H1 (cell line): ENCODE results near the gene CDCA4. TPM values are rescaled to one million over a fixed set of nuclear protein-coding genes. Genes with fewer than 3 reads are reported as not detected.

Experiments
- CTCF ChIA-PET: fragments of 300-600 bp; sonication (Branson Sonifier 250); formaldehyde crosslinking; loops from one replicate; lab custom pipeline; 2021; ENCODE audit not compliant: partially characterized antibody; lab: Charles Lee
- POLR2A ChIA-PET: fragments of 300-600 bp; sonication (Branson Sonifier 250); formaldehyde crosslinking; loops from one replicate; lab custom pipeline; 2021; ENCODE audit warnings: inconsistent platforms; ENCODE audit not compliant: partially characterized antibody; lab: Charles Lee
- DNase-seq, 2 experiments: peaks; one replicate each; pipeline versions ENCODE4 v3.0.0 to v3.0.0-alpha.2; 2010 to 2022; ENCODE audit warnings: low spot score in 2 of 2, low read depth in 1 of 2, mixed read lengths in 1 of 2
- FAIRE-seq: peaks from 2 replicates; lab custom pipeline; 2011; peaks lifted over from hg19 to GRCh38; lab: Jason Lieb, UNC
- H2AFZ ChIP-seq: 2 replicates; pipeline ENCODE4 v1.8.1; 2012; ENCODE audit warnings: low read length, inconsistent platforms
- H2AK5ac ChIP-seq: 2 replicates; pipeline ENCODE4 v1.6.1; 2013; ENCODE audit warnings: low read depth, low read length
- H2BK120ac ChIP-seq: replicated peaks from 2 replicates; pipeline ENCODE3; 2013; ENCODE audit warnings: low read depth, low read length, inconsistent platforms
- H2BK12ac ChIP-seq: 2 replicates; pipeline ENCODE4 v1.6.1; 2013; ENCODE audit warnings: low read depth, low read length
- H2BK15ac ChIP-seq: 2 replicates; pipeline ENCODE4 v1.6.1; 2013; ENCODE audit warnings: low read length
- H2BK20ac ChIP-seq: 2 replicates; pipeline ENCODE4 v1.6.1; 2013; ENCODE audit warnings: low read length
- H2BK5ac ChIP-seq: 2 replicates; pipeline ENCODE4 v1.6.1; 2013; ENCODE audit warnings: low read depth, low read length
- H3K14ac ChIP-seq: 2 replicates; pipeline ENCODE4 v1.6.1; 2013; ENCODE audit warnings: inconsistent platforms; ENCODE audit not compliant: insufficient read length
- H3K18ac ChIP-seq: 2 replicates; pipeline ENCODE4 v1.6.1; 2013; ENCODE audit warnings: low read length; ENCODE audit errors: extremely low read depth
- H3K23ac ChIP-seq: 2 replicates; pipeline ENCODE4 v1.6.1; 2013; ENCODE audit warnings: inconsistent platforms; ENCODE audit not compliant: insufficient read length
- H3K23me2 ChIP-seq: 2 replicates; pipeline ENCODE4 v1.6.1; 2013; ENCODE audit warnings: low read depth, low read length
- H3K27ac ChIP-seq: 2 replicates; pipeline ENCODE4 v1.6.1; 2011; ENCODE audit warnings: low read depth, low read length, inconsistent platforms
- H3K27me3 ChIP-seq, 4 experiments: replicated peaks in 1 of 4; 1 replicate in 1 of 4; 2 replicates in 3 of 4; pipeline versions ENCODE4 v1.6.1 to v1.8.1; 2011 to 2013; ENCODE audit warnings: low read length in 3 of 4, mild to moderate bottlenecking in 3 of 4, inconsistent platforms in 2 of 4, mixed read lengths in 2 of 4, moderate library complexity in 1 of 4; ENCODE audit not compliant: control insufficient read depth in 3 of 4, insufficient read depth in 3 of 4; ENCODE audit errors: extremely low read depth in 1 of 4
- H3K36me3 ChIP-seq, 4 experiments: 2 replicates each; pipeline versions ENCODE4 v1.6.1 to v1.8.1; 2011 to 2013; ENCODE audit warnings: mild to moderate bottlenecking in 4 of 4, low read length in 3 of 4, moderate library complexity in 2 of 4, control low read depth in 1 of 4, inconsistent platforms in 1 of 4; ENCODE audit not compliant: insufficient read depth in 4 of 4, control insufficient read depth in 2 of 4
- H3K4ac ChIP-seq: replicated peaks from 2 replicates; pipeline ENCODE3; 2013; ENCODE audit warnings: low read length, low read depth, mixed read lengths, inconsistent platforms; ENCODE audit not compliant: insufficient read length
- H3K4me1 ChIP-seq, 4 experiments: replicated peaks in 1 of 4; 1 replicate in 1 of 4; 2 replicates in 3 of 4; pipeline versions ENCODE4 v1.6.1 to v1.8.1; 2011 to 2013; ENCODE audit warnings: low read length in 3 of 4, inconsistent platforms in 2 of 4, mixed read lengths in 1 of 4; ENCODE audit not compliant: insufficient read depth in 4 of 4, control insufficient read depth in 3 of 4
- H3K4me2 ChIP-seq, 2 experiments: 2 replicates each; pipeline versions ENCODE4 v1.6.1 to v1.8.1; 2011 to 2013; ENCODE audit warnings: low read depth in 2 of 2, low read length in 2 of 2, control low read depth in 1 of 2, inconsistent platforms in 1 of 2, mild to moderate bottlenecking in 1 of 2; ENCODE audit not compliant: insufficient read depth in 1 of 2
- H3K4me3 ChIP-seq, 4 experiments: fragments of 200-600, 300-600 bp in 1 of 4; sonication (generic), shearing (Covaris generic), sonication (Bioruptor Twin) in 1 of 4; 2 replicates each; pipeline versions ENCODE4 v1.5.1 to v1.8.1; 2011 to 2016; ENCODE audit warnings: low read length in 4 of 4, low read depth in 3 of 4, control low read depth in 2 of 4, inconsistent platforms in 2 of 4, mild to moderate bottlenecking in 2 of 4, mixed read lengths in 1 of 4, moderate library complexity in 1 of 4; ENCODE audit not compliant: insufficient read depth in 2 of 4; ENCODE audit errors: extremely low read depth in 1 of 4
- H3K56ac ChIP-seq: replicated peaks from 2 replicates; pipeline ENCODE3; 2013; ENCODE audit warnings: low read depth, mild to moderate bottlenecking, mixed read lengths, low read length, inconsistent platforms; ENCODE audit not compliant: insufficient read length
- H3K79me1 ChIP-seq: 2 replicates; pipeline ENCODE4 v1.6.1; 2013; ENCODE audit warnings: low read depth, low read length, control low read depth
- H3K79me2 ChIP-seq, 2 experiments: 2 replicates each; pipeline versions ENCODE4 v1.6.1 to v1.8.1; 2012 to 2013; ENCODE audit warnings: low read length in 2 of 2, mild to moderate bottlenecking in 2 of 2, inconsistent platforms in 1 of 2; ENCODE audit not compliant: insufficient read depth in 2 of 2, control insufficient read depth in 1 of 2
- H3K9ac ChIP-seq, 4 experiments: replicated peaks in 1 of 4; 1 replicate in 1 of 4; 2 replicates in 3 of 4; pipeline versions ENCODE4 v1.6.1 to v1.8.1; 2011 to 2013; ENCODE audit warnings: low read depth in 3 of 4, low read length in 3 of 4, control low read depth in 2 of 4, mild to moderate bottlenecking in 2 of 4, moderate library complexity in 2 of 4, inconsistent platforms in 1 of 4; ENCODE audit errors: extremely low read depth in 1 of 4
- H3K9me3 ChIP-seq, 2 experiments: 2 replicates each; pipeline versions ENCODE4 v1.6.1 to v1.8.1; 2012 to 2013; ENCODE audit warnings: mild to moderate bottlenecking in 2 of 2, moderate library complexity in 2 of 2, control low read depth in 1 of 2, inconsistent platforms in 1 of 2, low read depth in 1 of 2, low read length in 1 of 2, mixed read lengths in 1 of 2; ENCODE audit not compliant: insufficient read depth in 2 of 2
- H4K20me1 ChIP-seq, 2 experiments: replicated peaks in 1 of 2; 2 replicates each; pipeline versions ENCODE3 to v1.8.1; 2011 to 2013; ENCODE audit warnings: inconsistent platforms in 2 of 2, low read length in 2 of 2, mild to moderate bottlenecking in 1 of 2; ENCODE audit not compliant: insufficient read depth in 2 of 2, control insufficient read depth in 1 of 2
- H4K5ac ChIP-seq: 2 replicates; pipeline ENCODE4 v1.6.1; 2013; ENCODE audit warnings: low read length, low read depth, mixed read lengths, inconsistent platforms; ENCODE audit not compliant: insufficient read length
- H4K8ac ChIP-seq: 2 replicates; pipeline ENCODE4 v1.8.0; 2013; ENCODE audit warnings: mild to moderate bottlenecking, moderate library complexity, low read length, inconsistent platforms; ENCODE audit not compliant: insufficient read depth; ENCODE audit errors: extremely low read depth
- H4K91ac ChIP-seq: replicated peaks from 2 replicates; pipeline ENCODE3; 2013; ENCODE audit warnings: low read length, mixed read lengths, inconsistent platforms; ENCODE audit not compliant: insufficient read length
- ASH2L ChIP-seq: fragments of 200-600, 300-600 bp; sonication (generic); IDR thresholded peaks from one replicate; pipeline ENCODE4 v1.7.1; 2017; ENCODE audit warnings: low read length
- ATF3 ChIP-seq: IDR thresholded peaks from 2 replicates; pipeline ENCODE4 v1.6.1; 2011; ENCODE audit warnings: low read depth, mild to moderate bottlenecking, low read length; ENCODE audit not compliant: insufficient read depth
- BRCA1 ChIP-seq: IDR thresholded peaks from 2 replicates; pipeline ENCODE4 v1.6.1; 2012; ENCODE audit warnings: low read depth, low read length, improper control_type of control experiment
- CEBPB ChIP-seq: IDR thresholded peaks from 2 replicates; pipeline ENCODE4 v1.6.1; 2012; ENCODE audit warnings: low read depth, low read length
- CHD1 ChIP-seq: IDR thresholded peaks from 2 replicates; pipeline ENCODE4 v1.6.1; 2012; ENCODE audit warnings: low read depth, low read length, improper control_type of control experiment
- CTBP2 ChIP-seq: IDR thresholded peaks from 2 replicates; pipeline ENCODE4 v1.7.0; 2011; ENCODE audit warnings: borderline replicate concordance, mild to moderate bottlenecking, moderate library complexity, mixed read lengths, low read length; ENCODE audit not compliant: insufficient read depth, insufficient read length
- NANOG ChIP-seq: IDR thresholded peaks from 2 replicates; pipeline ENCODE4 v1.6.1; 2011; ENCODE audit warnings: low read length, low read depth, mild to moderate bottlenecking, inconsistent platforms; ENCODE audit not compliant: insufficient read depth, poor library complexity, severe bottlenecking
- POLR2AphosphoS5 ChIP-seq: IDR thresholded peaks from 2 replicates; pipeline ENCODE4 v1.6.1; 2011; ENCODE audit warnings: low read depth, low read length
- RBBP5 ChIP-seq: IDR thresholded peaks from 2 replicates; pipeline ENCODE4 v1.7.1; 2012; ENCODE audit warnings: low read depth, mild to moderate bottlenecking, inconsistent platforms, low read length, moderate library complexity, borderline replicate concordance
- SAP30 ChIP-seq: fragments of 300-600 bp; sonication (generic); IDR thresholded peaks from 2 replicates; pipeline ENCODE4 v1.7.1; 2012; ENCODE audit warnings: low read length, moderate library complexity, mild to moderate bottlenecking, inconsistent platforms; ENCODE audit not compliant: insufficient read depth, insufficient replicate concordance
- SP2 ChIP-seq: IDR thresholded peaks from 2 replicates; pipeline ENCODE4 v1.6.1; 2012; ENCODE audit warnings: mild to moderate bottlenecking, low read length, inconsistent platforms
- SP4 ChIP-seq: IDR thresholded peaks from 2 replicates; pipeline ENCODE4 v1.6.1; 2012; ENCODE audit warnings: low read length, inconsistent platforms
- SRF ChIP-seq: IDR thresholded peaks from 2 replicates; pipeline ENCODE4 v1.6.1; 2011; ENCODE audit warnings: mild to moderate bottlenecking, low read depth, low read length, moderate library complexity
- SUZ12 ChIP-seq: fragments of 200-600 bp; sonication (generic); IDR thresholded peaks from 2 replicates; pipeline ENCODE4 v1.6.1; 2012; ENCODE audit warnings: mild to moderate bottlenecking, inconsistent platforms, low read length, moderate library complexity, mixed read lengths
- YY1 ChIP-seq: IDR thresholded peaks from 2 replicates; pipeline ENCODE4 v1.6.1; 2011; ENCODE audit warnings: low read depth, mild to moderate bottlenecking, low read length
- WGBS, 2 experiments: shearing (Covaris generic) in 1 of 2; methylation state at CpG; one replicate each; pipeline versions ENCODE4 v1.1.6 to v1.1.7; 2013 to 2015; ENCODE audit warnings: low lambda C conversion rate in 2 of 2, mixed read lengths in 2 of 2, inconsistent platforms in 1 of 2, low coverage in 1 of 2, missing lambda C conversion rate in 1 of 2; ENCODE audit not compliant: insufficient replicate concordance in 2 of 2, insufficient coverage in 1 of 2, insufficient read length in 1 of 2; ENCODE audit errors: extremely low coverage in 1 of 2, missing lambda C conversion rate in 1 of 2; 5-methylcytosine and 5-hydroxymethylcytosine counted together
- polyA plus RNA-seq, 7 experiments: library from polyadenylated mRNA; depleted of rRNA in 3 of 7; stranded (reverse) in 5 of 7; unstranded in 2 of 7; fragments of >200 nt in 5 of 7; fragments of 200-250 nt in 2 of 7; gene quantifications; 1 replicate in 5 of 7; 2 replicates in 1 of 7; 4 replicates in 1 of 7; pipeline versions ENCODE4 v1.2.1 to v1.2.3, GENCODE V29; 2011 to 2013; ENCODE audit warnings: missing spikeins in 2 of 7, mixed read lengths in 2 of 7
- total RNA-seq: library from RNA; stranded (reverse); fragmentation: NEBNext Ultra II Directional; extraction: Animal tissue kit (Norgen Biotek cat#: 25700); gene quantifications from 2 replicates; pipeline ENCODE4 v1.2.1, GENCODE V29; 2021

Gene CDCA4
- total and polyA plus RNA-seq, 2 of the 8 experiments (the other 6 are each of a cell fraction or from before 2014, with no cell fraction given), result 49.9 to 62.4 TPM

- no peak overlapping the region for H2BK120ac ChIP-seq
- ChIA-PET POLR2A (no interaction called here), CTCF (interaction anchor here (0.9 to 3.3 kb wide), 8 partner anchors 10 to 126 kb away, joined by 3 to 24 read pairs (median 3); no protein-coding TSS in a partner anchor)
- no peak overlapping the region for H2AK5ac ChIP-seq
- peaks cover 5% of the 10 kb centered on the region for H3K23me2 ChIP-seq
- peaks cover 0 to 22% (median 14%) of the 10 kb centered on the region in 4 experiments; a peak in 6 of 7 replicates for H3K4me1 ChIP-seq
- no peaks in the 10 kb centered on the region for H3K36me3 ChIP-seq
- H2AFZ ChIP-seq, result no peak overlapping the region
- FAIRE-seq (no peak), DNase-seq (no peak)
- H3K4me3 ChIP-seq, result no peak overlapping the region
- no peak overlapping the region for H3K14ac ChIP-seq
- peaks cover 0 to 13% (median 6%) of the 10 kb centered on the region in 4 experiments; a peak in 3 of 7 replicates for H3K27me3 ChIP-seq
- no peak overlapping the region for H2BK20ac ChIP-seq
- H2BK15ac ChIP-seq, result no peak overlapping the region
- H4K5ac ChIP-seq, result no peak overlapping the region
- H3K9me3 ChIP-seq, result no peaks in the 10 kb centered on the region
- no peak overlapping the region for H3K9ac ChIP-seq
- H3K4me2 ChIP-seq, result no peak overlapping the region
- H3K27ac ChIP-seq, result no peak overlapping the region
- no peaks in the 10 kb centered on the region for H4K20me1 ChIP-seq
- no peak overlapping the region for H2BK5ac ChIP-seq
- 86 to 100% methylated on average over 1 to 7 of the region's 7 CpGs for WGBS, 2 experiments
- H3K18ac ChIP-seq, result no peak overlapping the region
- no peak overlapping the region for H3K56ac ChIP-seq
- no peaks in the 10 kb centered on the region for H3K79me1 ChIP-seq
- no peak overlapping the region for H2BK12ac ChIP-seq
- H4K8ac ChIP-seq, result no peak overlapping the region
- H4K91ac ChIP-seq, result no peak overlapping the region
- no peak overlapping the region for H3K4ac ChIP-seq
- no peaks in the 10 kb centered on the region for H3K79me2 ChIP-seq
- H3K23ac ChIP-seq, result no peak overlapping the region
- no peak for TF ChIP-seq BRCA1
- no peak for TF ChIP-seq SRF
- TF ChIP-seq YY1, result no peak
- no peak for TF ChIP-seq POLR2AphosphoS5
- TF ChIP-seq ASH2L, result no peak
- no peak for TF ChIP-seq CEBPB
- no peak for TF ChIP-seq ATF3
- TF ChIP-seq SP4, result no peak
- TF ChIP-seq SP2, result no peak
- TF ChIP-seq CHD1, result no peak
- no peak for TF ChIP-seq SUZ12
- no peak for TF ChIP-seq RBBP5
- TF ChIP-seq SAP30, result no peak
- TF ChIP-seq CTBP2, result no peak
- no peak for TF ChIP-seq NANOG
These were observed 56.3 kb downstream of the CDCA4 start for GRCh38 chr14:104964546-104964945.
